Epithelial cell of esophagus (primary cell): ENCODE results near the gene SCRN2.

Source experiments
- DNase-seq: peaks from one replicate; pipeline ENCODE4 v3.0.0; 2010; ENCODE audit warnings: low read depth
- H3K4me3 ChIP-seq: 2 replicates; pipeline ENCODE4 v1.5.1; 2011; ENCODE audit warnings: mild to moderate bottlenecking, low read length, control low read depth
- TF ChIP-seq, protein P1 (sequence below): IDR thresholded peaks from 2 replicates; pipeline ENCODE4 v1.5.1; 2011; ENCODE audit warnings: low read depth, mild to moderate bottlenecking, low read length, control low read depth, inconsistent platforms; ENCODE audit not compliant: insufficient read depth; ENCODE audit errors: missing control alignments

The SCRN2 gene

DNA sequence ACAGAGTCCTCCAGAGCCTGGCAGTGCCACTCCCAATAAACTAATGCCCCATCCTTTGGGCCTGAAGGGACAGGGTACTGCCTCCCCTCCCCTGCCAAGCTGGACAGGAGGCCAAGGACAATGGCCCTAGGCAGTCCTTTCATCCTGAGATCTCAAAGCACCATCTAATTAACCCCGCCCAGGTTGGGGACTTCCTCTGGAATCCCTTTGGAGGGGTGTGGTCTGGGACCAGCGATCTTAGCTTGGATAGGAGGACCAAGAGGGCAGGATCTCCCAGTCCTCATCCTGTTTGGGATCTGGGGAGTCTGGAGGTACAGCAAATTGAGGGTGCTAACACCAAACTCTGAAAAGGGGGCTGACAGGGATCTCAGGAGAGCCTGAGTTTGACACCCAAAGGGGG lies 28.0 kb upstream of the SCRN2 start:
- H3K4me3 ChIP-seq, result no peak overlapping the region
- DNase-seq, result no peak
- TF ChIP-seq, protein P1, sequence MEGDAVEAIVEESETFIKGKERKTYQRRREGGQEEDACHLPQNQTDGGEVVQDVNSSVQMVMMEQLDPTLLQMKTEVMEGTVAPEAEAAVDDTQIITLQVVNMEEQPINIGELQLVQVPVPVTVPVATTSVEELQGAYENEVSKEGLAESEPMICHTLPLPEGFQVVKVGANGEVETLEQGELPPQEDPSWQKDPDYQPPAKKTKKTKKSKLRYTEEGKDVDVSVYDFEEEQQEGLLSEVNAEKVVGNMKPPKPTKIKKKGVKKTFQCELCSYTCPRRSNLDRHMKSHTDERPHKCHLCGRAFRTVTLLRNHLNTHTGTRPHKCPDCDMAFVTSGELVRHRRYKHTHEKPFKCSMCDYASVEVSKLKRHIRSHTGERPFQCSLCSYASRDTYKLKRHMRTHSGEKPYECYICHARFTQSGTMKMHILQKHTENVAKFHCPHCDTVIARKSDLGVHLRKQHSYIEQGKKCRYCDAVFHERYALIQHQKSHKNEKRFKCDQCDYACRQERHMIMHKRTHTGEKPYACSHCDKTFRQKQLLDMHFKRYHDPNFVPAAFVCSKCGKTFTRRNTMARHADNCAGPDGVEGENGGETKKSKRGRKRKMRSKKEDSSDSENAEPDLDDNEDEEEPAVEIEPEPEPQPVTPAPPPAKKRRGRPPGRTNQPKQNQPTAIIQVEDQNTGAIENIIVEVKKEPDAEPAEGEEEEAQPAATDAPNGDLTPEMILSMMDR, result no peak

DNA sequence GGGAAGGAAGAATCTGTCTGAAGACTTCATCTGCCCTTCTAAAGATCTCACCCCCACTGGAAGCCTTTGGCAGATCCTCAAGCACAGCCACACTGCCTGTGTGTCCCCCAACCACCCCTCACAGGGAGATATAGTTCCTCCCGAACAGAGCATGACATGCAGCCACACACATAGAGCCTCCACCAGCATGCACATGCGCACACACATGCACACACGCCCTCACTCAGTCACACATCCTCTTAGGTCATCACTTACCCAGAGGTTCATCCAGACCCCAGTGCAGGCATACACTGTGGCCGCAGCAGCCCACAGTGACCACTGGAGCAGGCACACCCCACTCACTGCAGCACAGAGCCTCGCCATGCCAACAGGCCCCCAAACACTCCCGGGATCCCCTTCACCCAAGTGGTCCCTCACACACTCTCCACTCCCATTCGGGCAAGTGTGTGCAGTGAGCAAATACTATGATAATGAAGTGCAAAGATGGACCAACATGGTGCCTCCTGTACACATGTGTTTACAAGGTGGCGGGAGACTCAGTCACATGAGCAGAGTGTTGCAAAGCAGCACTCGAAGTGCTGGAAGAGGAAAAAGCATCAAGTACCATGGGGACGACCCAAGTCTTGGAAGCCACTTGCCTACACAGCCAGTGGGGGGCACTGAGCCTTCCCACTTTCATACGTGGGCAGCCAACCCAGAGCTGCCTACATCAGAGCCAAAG lies 26.9 kb upstream of the SCRN2 start:
- TF ChIP-seq, protein P1, result no peak
- no peak for DNase-seq
- H3K4me3 ChIP-seq, result no peak overlapping the region

DNA sequence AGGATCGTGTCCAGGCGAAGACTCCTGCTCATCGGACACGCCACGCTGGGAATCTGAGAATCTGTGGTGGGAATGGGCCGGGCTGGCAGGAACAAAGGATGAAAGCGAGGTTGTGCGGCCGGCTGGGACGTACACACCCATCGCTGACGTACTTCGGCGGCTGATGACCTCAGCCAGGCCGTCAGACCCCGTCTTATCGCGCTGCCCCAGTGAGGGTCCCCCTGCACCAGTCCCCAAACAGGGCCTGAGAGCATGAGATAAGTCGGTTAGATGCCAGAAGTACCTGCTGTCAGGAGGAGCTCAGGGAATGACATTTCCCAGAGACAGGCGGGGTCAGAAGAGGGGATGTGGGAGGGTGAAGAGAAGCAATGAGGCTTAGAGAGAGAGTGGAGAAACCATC lies 25.9 kb upstream of the SCRN2 start:
- TF ChIP-seq, protein P1, result no peak
- no peak overlapping the region for H3K4me3 ChIP-seq
- peak; percentile 48 for DNase-seq

- TF ChIP-seq, protein P1, result no peak
- no peak overlapping the region for H3K4me3 ChIP-seq
- peak; percentile 90 for DNase-seq
Measured at GRCh38 chr17:47864791-47865216, 23.7 kb upstream of the SCRN2 start.

- peak; percentile 88 for DNase-seq
- TF ChIP-seq, protein P1, result no peak
- H3K4me3 ChIP-seq, result no peak overlapping the region
Measured at GRCh38 chr17:47862621-47863440, 21.8 kb upstream of the SCRN2 start.

- TF ChIP-seq, protein P1, result no peak
- DNase-seq, result no peak
- no peak overlapping the region for H3K4me3 ChIP-seq
Measured at GRCh38 chr17:47860386-47860785, 19.3 kb upstream of the SCRN2 start.
